Measurements from ENCODE around the gene HSDL1. TPM values are rescaled to one million over a fixed set of nuclear protein-coding genes. Genes with fewer than 3 reads are reported as not detected.

The HSDL1 gene
- total RNA-seq, 1 donor from 2014 or later: 31.0 TPM

DNA sequence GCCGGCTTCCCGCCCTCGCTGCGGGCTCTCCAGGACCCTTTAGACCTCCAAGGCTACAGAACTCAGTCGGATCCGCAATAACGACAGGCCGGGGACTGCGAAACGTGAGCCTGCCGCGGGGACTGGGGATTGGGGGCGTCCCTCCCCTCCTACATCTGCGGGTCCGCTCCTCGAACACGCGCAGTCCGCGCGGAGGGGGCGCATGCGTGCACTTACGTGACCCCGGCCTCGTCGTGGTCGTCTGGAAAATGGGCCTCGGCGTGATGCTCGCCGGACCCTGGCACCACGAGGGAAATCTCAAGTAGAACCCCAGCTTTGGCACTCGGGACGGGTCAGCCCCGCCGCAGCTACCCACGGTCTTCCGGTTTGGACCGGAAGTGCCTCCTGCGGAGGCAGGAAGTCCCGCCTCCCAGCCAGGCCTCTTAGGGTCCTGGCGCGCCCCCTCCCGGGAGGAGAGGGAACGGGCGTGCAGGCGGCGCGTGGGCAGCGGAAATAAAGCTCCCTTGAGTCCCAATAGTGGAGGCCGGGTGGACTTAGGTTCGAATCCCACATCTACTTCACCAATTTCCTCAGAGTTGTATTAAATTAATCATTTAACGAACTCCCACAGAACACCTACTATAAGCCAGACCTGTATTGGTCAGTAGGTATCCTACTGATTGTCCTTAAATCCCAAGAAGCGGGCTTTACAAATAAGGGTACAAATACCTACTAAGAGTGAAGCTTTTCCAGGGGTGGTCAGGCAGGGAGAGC lies 41.9 kb upstream of the HSDL1 start, which contains the start of gene TAF1C:
Gene TAF1C (minus strand): TSS at position 373 of the 753 bp plus-strand sequence. CDS start 2,069 bp downstream, outside the sequence.
- ATAC-seq (peak; percentile 98), DNase-seq (peak; percentile 95)
- Histone ChIP-seq H3K36me3 (peaks cover 21% of the 10 kb centered on the region), H3K4me3 (peak within 1 kb of the TSS; percentile 96), H3K9me3 (no peaks in the 10 kb centered on the region), H3K27ac (peak within 1 kb of the TSS; percentile 80), H3K27me3 (no peaks in the 10 kb centered on the region), H3K4me1 (peaks cover 22% of the 10 kb centered on the region)
- peak; percentile 91 for TF ChIP-seq CTCF (IDR thresholded peaks at IDR 0.05)
- intact Hi-C loops (cut with DNase I): loop anchor here (10.0 kb wide), 1 partner anchor 102 kb away; no protein-coding TSS in a partner anchor

- intact Hi-C loops (cut with DNase I): loop anchor here (10.0 kb wide), 1 partner anchor 100 kb away; no protein-coding TSS in a partner anchor
- TF ChIP-seq CTCF (IDR thresholded peaks at IDR 0.05): no peak
- peak; percentile 67 for DNase-seq
- Histone ChIP-seq H3K27me3 (no peaks in the 10 kb centered on the region), H3K36me3 (peaks cover 42% of the 10 kb centered on the region), H3K27ac (peak overlapping the region; percentile 63), H3K4me3 (peak overlapping the region; percentile 96), H3K9me3 (no peaks in the 10 kb centered on the region), H3K4me1 (peaks cover 22% of the 10 kb centered on the region)
- ATAC-seq: no peak
These were observed 39.8 kb upstream of the HSDL1 start for GRCh38 chr16:84184775-84185174.

DNA sequence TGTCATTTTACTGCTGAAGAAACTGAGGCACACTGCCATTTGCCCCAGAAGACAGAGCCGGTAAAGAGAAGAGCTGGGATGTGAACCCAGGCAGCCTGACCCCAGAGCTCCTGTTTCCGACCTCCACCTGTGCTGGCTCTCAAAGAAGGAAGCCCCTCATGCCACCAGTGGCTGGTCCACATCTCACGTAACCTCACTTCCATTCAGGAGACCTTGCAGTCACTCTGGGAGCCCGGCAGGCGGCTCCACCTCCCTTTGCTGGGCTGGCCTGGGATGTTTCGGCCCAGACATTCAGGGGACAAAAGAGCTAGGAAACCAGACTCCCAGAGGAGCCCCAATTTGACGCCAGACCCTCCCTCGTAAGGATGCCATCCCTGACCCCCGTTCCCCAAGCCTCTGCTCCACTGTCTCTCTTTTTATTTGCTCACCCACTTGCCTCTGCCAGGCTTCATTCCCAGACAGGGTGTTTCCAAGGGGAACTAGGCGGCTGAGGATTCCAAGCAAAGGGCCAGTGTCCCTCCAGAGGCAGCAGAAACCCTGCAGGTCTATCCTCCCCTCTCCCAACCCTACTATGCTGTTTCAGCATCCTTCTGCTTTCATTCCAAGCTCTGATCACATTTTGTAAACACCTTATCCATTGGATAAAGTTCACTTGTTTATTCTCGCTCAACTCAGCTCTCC lies 39.1 kb upstream of the HSDL1 start:
- peak overlapping the region; percentile 63 for H3K27ac ChIP-seq

DNA sequence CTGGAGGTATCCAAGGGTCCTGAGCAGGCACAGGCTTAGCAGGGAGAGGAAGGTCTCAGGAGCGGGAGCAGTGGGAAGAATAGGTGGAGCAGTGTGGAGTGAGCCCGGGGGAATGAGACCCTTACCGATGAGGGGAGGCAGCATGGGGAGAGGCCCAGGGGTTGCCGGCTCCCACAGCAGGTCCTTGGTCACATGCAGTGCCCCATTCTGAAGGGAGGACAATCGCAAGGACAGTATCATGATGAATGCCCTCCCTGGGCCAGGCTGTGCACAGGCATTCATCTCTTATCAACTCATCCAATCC lies 38.5 kb upstream of the HSDL1 start:
- peaks cover 22% of the 10 kb centered on the region for H3K4me1 ChIP-seq
- no peak for TF ChIP-seq CTCF (IDR thresholded peaks at IDR 0.05)
- intact Hi-C loops (cut with DNase I): loop anchor here (10.0 kb wide), 1 partner anchor 99 kb away; no protein-coding TSS in a partner anchor

More for the DNA sequence above, 39.1 kb upstream of the HSDL1 start:
- Histone ChIP-seq H3K9me3 (no peaks in the 10 kb centered on the region), H3K27me3 (no peaks in the 10 kb centered on the region), H3K4me3 (no peak overlapping the region), H3K36me3 (peaks cover 49% of the 10 kb centered on the region), H3K4me1 (peaks cover 22% of the 10 kb centered on the region)
- DNase-seq (no peak), ATAC-seq (peak; percentile 1)
- intact Hi-C loops (cut with DNase I): loop anchor here (10.0 kb wide), 1 partner anchor 99 kb away; no protein-coding TSS in a partner anchor
- TF ChIP-seq CTCF (IDR thresholded peaks at IDR 0.05): peak; percentile 27

GRCh38 chr16:84182680-84183571 lies 37.9 kb upstream of the HSDL1 start:
- intact Hi-C loops (cut with DNase I): loop anchor here (10.0 kb wide), 1 partner anchor 98 kb away; no protein-coding TSS in a partner anchor
- Histone ChIP-seq H3K4me3 (no peak overlapping the region), H3K27me3 (no peaks in the 10 kb centered on the region), H3K27ac (peak overlapping the region; percentile 63), H3K36me3 (peaks cover 59% of the 10 kb centered on the region), H3K9me3 (no peaks in the 10 kb centered on the region), H3K4me1 (peaks cover 27% of the 10 kb centered on the region)
- ATAC-seq: no peak
- TF ChIP-seq CTCF (IDR thresholded peaks at IDR 0.05): no peak
- DNase-seq: no peak

More for the DNA sequence above, 38.5 kb upstream of the HSDL1 start:
- ATAC-seq (no peak), DNase-seq (no peak)
- H3K27ac ChIP-seq: peak overlapping the region; percentile 63
- no peaks in the 10 kb centered on the region for H3K27me3 ChIP-seq
- H3K9me3 ChIP-seq: no peaks in the 10 kb centered on the region
- no peak overlapping the region for H3K4me3 ChIP-seq
- H3K36me3 ChIP-seq: peaks cover 53% of the 10 kb centered on the region

Data from upper lobe of right lung (tissue), 1 donor.